ENCODE results near the gene SH3RF3. TPM values are rescaled to one million over a fixed set of nuclear protein-coding genes. Genes with fewer than 3 reads are reported as not detected.

The SH3RF3 gene
- total and polyA plus RNA-seq, 9 of the 15 experiments (the other 6 are each of a cell fraction or from before 2014, with no cell fraction given), result 0.02 TPM; not detected in 8

DNA sequence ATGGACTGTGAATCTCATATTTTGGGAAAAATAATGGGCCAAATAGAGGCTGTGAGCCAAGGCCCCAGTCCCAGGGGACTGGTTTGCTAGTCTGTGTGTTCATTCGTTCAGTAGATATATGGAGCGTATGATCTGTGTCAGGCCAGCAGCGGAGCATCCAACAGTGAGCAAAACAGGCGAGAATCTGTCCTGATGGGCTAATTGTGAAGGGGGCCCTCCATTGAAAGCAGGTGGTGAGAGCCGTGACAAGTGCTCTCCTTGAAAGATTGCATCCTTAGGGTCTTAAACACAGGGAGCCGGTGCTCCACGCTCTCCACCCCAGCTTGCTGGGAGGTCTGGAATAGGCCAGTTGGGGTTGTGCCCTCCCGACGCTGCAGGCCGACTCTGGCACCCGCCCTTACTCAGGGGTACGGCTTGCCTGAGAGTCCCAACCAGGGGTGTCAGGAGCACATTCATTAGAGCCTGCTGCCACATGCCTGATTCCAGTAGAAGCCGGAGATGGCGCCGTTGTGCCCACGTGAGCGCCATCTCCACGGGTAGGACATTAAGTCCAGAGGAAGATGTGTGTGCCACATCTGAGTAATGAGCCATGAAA is 213.3 kb downstream of the SH3RF3 start:
- BruUV-seq (replicated peaks), result no TSS peak
- ChIA-PET CTCF (ENCODE audit: low intra/inter-chr PET ratio) (no interaction called here), POLR2A (no interaction called here)
- H3K9me1 ChIP-seq (ENCODE audit: control insufficient read depth, insufficient read depth, low read length), result no peaks in the 10 kb centered on the region
- no peaks in the 10 kb centered on the region for H3K79me2 ChIP-seq (ENCODE audit: control insufficient read depth, insufficient read depth, low read length)
- H2AFZ ChIP-seq (ENCODE audit: low read depth, low read length), result no peak overlapping the region
- 4% methylated on average over 17 of the region's 18 CpGs for WGBS (ENCODE audit: insufficient coverage, low coverage, missing lambda C conversion rate)
- H3K27ac ChIP-seq (ENCODE audit: extremely low read depth, low read depth, low read length), result no peak overlapping the region
- in situ Hi-C loops (cut with MboI) (no loop called here), intact Hi-C loops (cut with micrococcal nuclease) (no loop called here)
- no peak overlapping the region for H3K9ac ChIP-seq (ENCODE audit: insufficient read depth in 1 of 2, low read depth in 2 of 2, low read length in 2 of 2)
- ATAC-seq (no peak), DNase-seq (ENCODE audit: extremely low read depth in 1 of 4, low spot score in 3 of 4) (no peak), FAIRE-seq (no peak)
- H3K9me3 ChIP-seq (replicated peaks; ENCODE audit: control insufficient read depth, insufficient read depth, low read depth, low read length), result no peaks in the 10 kb centered on the region
- H3K27me3 ChIP-seq (ENCODE audit: control insufficient read depth in 2 of 2, insufficient read depth in 2 of 2, low read length in 2 of 2), result peaks cover 16 to 58% of the 10 kb centered on the region in 2 experiments; a peak in 4 of 5 replicates
- no peaks in the 10 kb centered on the region for H3K4me1 ChIP-seq (replicated peaks in 1 of 2; ENCODE audit: control insufficient read depth in 2 of 2, insufficient read depth in 2 of 2, low read length in 2 of 2)
- 0 out of 2 replicates have a peak, but pooled peaks cover 4% of the 10 kb centered on the region for H4K20me1 ChIP-seq (replicated peaks; ENCODE audit: control insufficient read depth, insufficient read depth, low read length)
- TF ChIP-seq ZBED1 (IDR thresholded peaks at IDR 0.05) (no peak), MTA2 (IDR thresholded peaks at IDR 0.05; ENCODE audit: low read depth) (no peak), DDX20 (tag; IDR thresholded peaks at IDR 0.05; ENCODE audit: low read depth) (no peak), RUNX1 (IDR thresholded peaks at IDR 0.05; ENCODE audit: low read depth) (no peak), ZNF77 (CRISPR knock-in tag; IDR thresholded peaks at IDR 0.05) (no peak), ZNF695 (CRISPR knock-in tag; IDR thresholded peaks at IDR 0.05) (no peak), SP2 (IDR thresholded peaks at IDR 0.05; ENCODE audit: extremely low read depth, low read depth, low read length, poor library complexity, severe bottlenecking) (no peak), SOX6 (IDR thresholded peaks at IDR 0.05) (no peak), ZNF224 (CRISPR knock-in tag; IDR thresholded peaks at IDR 0.05) (no peak), PTBP1 (IDR thresholded peaks at IDR 0.05; ENCODE audit: low read depth, low read length) (no peak), MEF2A (IDR thresholded peaks at IDR 0.05; ENCODE audit: control insufficient read depth, low read depth, low read length) (no peak), SRSF9 (IDR thresholded peaks at IDR 0.05; ENCODE audit: borderline replicate concordance, low read depth, low read length) (no peak), KLF16 (IDR thresholded peaks at IDR 0.05) (no peak), BHLHE40 (IDR thresholded peaks at IDR 0.05; ENCODE audit: low read length) (no peak), NFIC (IDR thresholded peaks at IDR 0.05) (no peak), ZNF165 (CRISPR knock-in tag; IDR thresholded peaks at IDR 0.05; ENCODE audit: borderline replicate concordance) (no peak)
- TF ChIP-seq, protein P1, sequence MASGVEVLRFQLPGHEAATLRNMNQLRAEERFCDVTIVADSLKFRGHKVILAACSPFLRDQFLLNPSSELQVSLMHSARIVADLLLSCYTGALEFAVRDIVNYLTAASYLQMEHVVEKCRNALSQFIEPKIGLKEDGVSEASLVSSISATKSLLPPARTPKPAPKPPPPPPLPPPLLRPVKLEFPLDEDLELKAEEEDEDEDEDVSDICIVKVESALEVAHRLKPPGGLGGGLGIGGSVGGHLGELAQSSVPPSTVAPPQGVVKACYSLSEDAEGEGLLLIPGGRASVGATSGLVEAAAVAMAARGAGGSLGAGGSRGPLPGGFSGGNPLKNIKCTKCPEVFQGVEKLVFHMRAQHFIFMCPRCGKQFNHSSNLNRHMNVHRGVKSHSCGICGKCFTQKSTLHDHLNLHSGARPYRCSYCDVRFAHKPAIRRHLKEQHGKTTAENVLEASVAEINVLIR (CRISPR knock-in tag; IDR thresholded peaks at IDR 0.05), result no peak
- TF ChIP-seq, protein P2, sequence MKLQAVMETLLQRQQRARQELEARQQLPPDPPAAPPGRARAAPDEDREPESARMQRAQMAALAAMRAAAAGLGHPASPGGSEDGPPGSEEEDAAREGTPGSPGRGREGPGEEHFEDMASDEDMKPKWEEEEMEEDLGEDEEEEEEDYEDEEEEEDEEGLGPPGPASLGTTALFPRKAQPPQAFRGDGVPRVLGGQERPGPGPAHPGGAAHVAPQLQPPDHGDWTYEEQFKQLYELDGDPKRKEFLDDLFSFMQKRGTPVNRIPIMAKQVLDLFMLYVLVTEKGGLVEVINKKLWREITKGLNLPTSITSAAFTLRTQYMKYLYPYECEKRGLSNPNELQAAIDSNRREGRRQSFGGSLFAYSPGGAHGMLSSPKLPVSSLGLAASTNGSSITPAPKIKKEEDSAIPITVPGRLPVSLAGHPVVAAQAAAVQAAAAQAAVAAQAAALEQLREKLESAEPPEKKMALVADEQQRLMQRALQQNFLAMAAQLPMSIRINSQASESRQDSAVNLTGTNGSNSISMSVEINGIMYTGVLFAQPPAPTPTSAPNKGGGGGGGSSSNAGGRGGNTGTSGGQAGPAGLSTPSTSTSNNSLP (IDR thresholded peaks at IDR 0.05; ENCODE audit: borderline replicate concordance, low read depth, low read length), result no peak
- H3K4me2 ChIP-seq (ENCODE audit: insufficient read depth, low read length), result no peak overlapping the region
- no peak overlapping the region for H3K4me3 ChIP-seq
- H3K36me3 ChIP-seq (ENCODE audit: control insufficient read depth, insufficient read depth, low read length), result no peaks in the 10 kb centered on the region
